ENCODE data around the gene ZRANB3.

ZRANB3 gene

GRCh38 chr2:135212757-135213156 is 318.3 kb downstream of the ZRANB3 start:
- Mint-ChIP-seq H3K4me3 (no peak overlapping the region), H3K9me3 (no peaks in the 10 kb centered on the region), H3K36me3 (peaks cover 33% of the 10 kb centered on the region), H3K27ac (no peak overlapping the region), H3K27me3 (no peaks in the 10 kb centered on the region), H3K4me1 (no peaks in the 10 kb centered on the region)
- no peak for ATAC-seq

GRCh38 chr2:135208016-135208415 is 323.0 kb downstream of the ZRANB3 start:
- H3K4me1 Mint-ChIP-seq = no peaks in the 10 kb centered on the region
- no peak overlapping the region for H3K4me3 Mint-ChIP-seq

GRCh38 chr2:135203944-135204343 is 327.1 kb downstream of the ZRANB3 start:
- no peak for ATAC-seq
- no peaks in the 10 kb centered on the region for H3K4me1 Mint-ChIP-seq
- H3K27me3 Mint-ChIP-seq = no peaks in the 10 kb centered on the region
- H3K9me3 Mint-ChIP-seq = no peaks in the 10 kb centered on the region
- H3K4me3 Mint-ChIP-seq = no peak overlapping the region
- peaks cover 16% of the 10 kb centered on the region for H3K36me3 Mint-ChIP-seq
- no peak overlapping the region for H3K27ac Mint-ChIP-seq

More at GRCh38 chr2:135208016-135208415, 323.0 kb downstream of the ZRANB3 start:
- Mint-ChIP-seq H3K27me3 (no peaks in the 10 kb centered on the region), H3K27ac (no peak overlapping the region), H3K36me3 (peaks cover 21% of the 10 kb centered on the region), H3K9me3 (no peaks in the 10 kb centered on the region)
- no peak for ATAC-seq

GRCh38 chr2:135202751-135203150 is 328.3 kb downstream of the ZRANB3 start:
- Mint-ChIP-seq H3K27me3 (no peaks in the 10 kb centered on the region), H3K4me3 (no peak overlapping the region), H3K4me1 (no peaks in the 10 kb centered on the region), H3K9me3 (no peaks in the 10 kb centered on the region), H3K27ac (no peak overlapping the region), H3K36me3 (peaks cover 16% of the 10 kb centered on the region)
- no peak for ATAC-seq

- ATAC-seq = no peak
- Mint-ChIP-seq H3K9me3 (peaks cover 4% of the 10 kb centered on the region), H3K4me3 (no peak overlapping the region), H3K27me3 (no peaks in the 10 kb centered on the region), H3K4me1 (no peaks in the 10 kb centered on the region), H3K36me3 (peaks cover 6% of the 10 kb centered on the region), H3K27ac (no peak overlapping the region)
Observed at GRCh38 chr2:135198481-135198880, 332.5 kb downstream of the ZRANB3 start.

- ATAC-seq = no peak
- Mint-ChIP-seq H3K36me3 (peaks cover 20% of the 10 kb centered on the region), H3K27me3 (no peaks in the 10 kb centered on the region), H3K4me1 (no peaks in the 10 kb centered on the region), H3K27ac (no peak overlapping the region), H3K4me3 (no peak overlapping the region), H3K9me3 (peaks cover 17% of the 10 kb centered on the region)
Observed at GRCh38 chr2:135190799-135191198, 340.2 kb downstream of the ZRANB3 start.

- H3K27ac Mint-ChIP-seq = no peak overlapping the region
- H3K9me3 Mint-ChIP-seq = peaks cover 14% of the 10 kb centered on the region
- H3K4me3 Mint-ChIP-seq = no peak overlapping the region
- H3K36me3 Mint-ChIP-seq = peaks cover 28% of the 10 kb centered on the region
- H3K27me3 Mint-ChIP-seq = no peaks in the 10 kb centered on the region
- H3K4me1 Mint-ChIP-seq = no peaks in the 10 kb centered on the region
- ATAC-seq = no peak
Observed at GRCh38 chr2:135189148-135189547, 341.9 kb downstream of the ZRANB3 start.

GRCh38 chr2:135187270-135187669 is 343.7 kb downstream of the ZRANB3 start:
- H3K27ac Mint-ChIP-seq = no peak overlapping the region
- H3K9me3 Mint-ChIP-seq = peaks cover 9% of the 10 kb centered on the region
- H3K4me3 Mint-ChIP-seq = no peak overlapping the region
- ATAC-seq = no peak
- no peaks in the 10 kb centered on the region for H3K4me1 Mint-ChIP-seq
- no peaks in the 10 kb centered on the region for H3K27me3 Mint-ChIP-seq
- peaks cover 28% of the 10 kb centered on the region for H3K36me3 Mint-ChIP-seq

- H3K27me3 Mint-ChIP-seq = no peaks in the 10 kb centered on the region
- ATAC-seq = no peak
- H3K27ac Mint-ChIP-seq = no peak overlapping the region
- no peaks in the 10 kb centered on the region for H3K4me1 Mint-ChIP-seq
- H3K4me3 Mint-ChIP-seq = no peak overlapping the region
- H3K9me3 Mint-ChIP-seq = peaks cover 6% of the 10 kb centered on the region
- peaks cover 35% of the 10 kb centered on the region for H3K36me3 Mint-ChIP-seq
Observed at GRCh38 chr2:135186054-135186453, 345.0 kb downstream of the ZRANB3 start.

- Mint-ChIP-seq H3K36me3 (peaks cover 38% of the 10 kb centered on the region), H3K4me1 (no peaks in the 10 kb centered on the region), H3K4me3 (no peak overlapping the region), H3K9me3 (no peaks in the 10 kb centered on the region), H3K27me3 (no peaks in the 10 kb centered on the region), H3K27ac (no peak overlapping the region)
- ATAC-seq = no peak
Observed at GRCh38 chr2:135183822-135184221, 347.2 kb downstream of the ZRANB3 start.

- Mint-ChIP-seq H3K9me3 (no peaks in the 10 kb centered on the region), H3K36me3 (peaks cover 37% of the 10 kb centered on the region), H3K4me3 (no peak overlapping the region), H3K27me3 (no peaks in the 10 kb centered on the region), H3K27ac (no peak overlapping the region), H3K4me1 (no peaks in the 10 kb centered on the region)
- no peak for ATAC-seq
Observed at GRCh38 chr2:135182601-135183000, 348.4 kb downstream of the ZRANB3 start.

GRCh38 chr2:135182190-135182589 is 348.8 kb downstream of the ZRANB3 start:
- Mint-ChIP-seq H3K4me3 (no peak overlapping the region), H3K27ac (no peak overlapping the region), H3K4me1 (no peaks in the 10 kb centered on the region), H3K9me3 (peaks cover under 1% of the 10 kb centered on the region), H3K36me3 (peaks cover 41% of the 10 kb centered on the region), H3K27me3 (no peaks in the 10 kb centered on the region)
- ATAC-seq = no peak

GRCh38 chr2:135179689-135180088 is 351.3 kb downstream of the ZRANB3 start:
- no peaks in the 10 kb centered on the region for H3K27me3 Mint-ChIP-seq
- peaks cover 51% of the 10 kb centered on the region for H3K36me3 Mint-ChIP-seq
- ATAC-seq = no peak
- no peaks in the 10 kb centered on the region for H3K4me1 Mint-ChIP-seq
- peaks cover 7% of the 10 kb centered on the region for H3K9me3 Mint-ChIP-seq
- H3K27ac Mint-ChIP-seq = no peak overlapping the region
- no peak overlapping the region for H3K4me3 Mint-ChIP-seq

GRCh38 chr2:135175177-135175576 is 355.8 kb downstream of the ZRANB3 start:
- Mint-ChIP-seq H3K9me3 (peaks cover 7% of the 10 kb centered on the region), H3K27me3 (no peaks in the 10 kb centered on the region), H3K27ac (no peak overlapping the region), H3K4me3 (no peak overlapping the region), H3K36me3 (peaks cover 86% of the 10 kb centered on the region), H3K4me1 (no peaks in the 10 kb centered on the region)
- no peak for ATAC-seq

- ATAC-seq = no peak
- no peaks in the 10 kb centered on the region for H3K4me1 Mint-ChIP-seq
- no peak overlapping the region for H3K27ac Mint-ChIP-seq
- peaks cover 90% of the 10 kb centered on the region for H3K36me3 Mint-ChIP-seq
- H3K4me3 Mint-ChIP-seq = no peak overlapping the region
- H3K27me3 Mint-ChIP-seq = no peaks in the 10 kb centered on the region
- H3K9me3 Mint-ChIP-seq = peaks cover 7% of the 10 kb centered on the region
Observed at GRCh38 chr2:135174810-135175093, 356.3 kb downstream of the ZRANB3 start.

GRCh38 chr2:135174049-135174809 is 356.8 kb downstream of the ZRANB3 start:
- Mint-ChIP-seq H3K4me1 (no peaks in the 10 kb centered on the region), H3K4me3 (no peak overlapping the region), H3K27me3 (no peaks in the 10 kb centered on the region), H3K27ac (no peak overlapping the region), H3K9me3 (peaks cover 7% of the 10 kb centered on the region), H3K36me3 (peaks cover 90% of the 10 kb centered on the region)
- ATAC-seq = no peak
